Measurements from ENCODE around the gene CARMIL1. TPM values are rescaled to one million over a fixed set of nuclear protein-coding genes. Genes with fewer than 3 reads are reported as not detected.

The CARMIL1 gene
- total and polyA plus RNA-seq, 10 of the 15 experiments (the other 5 are each of a cell fraction or from before 2014, with no cell fraction given): 6.4 to 18.1 (median 10.3) TPM

DNA sequence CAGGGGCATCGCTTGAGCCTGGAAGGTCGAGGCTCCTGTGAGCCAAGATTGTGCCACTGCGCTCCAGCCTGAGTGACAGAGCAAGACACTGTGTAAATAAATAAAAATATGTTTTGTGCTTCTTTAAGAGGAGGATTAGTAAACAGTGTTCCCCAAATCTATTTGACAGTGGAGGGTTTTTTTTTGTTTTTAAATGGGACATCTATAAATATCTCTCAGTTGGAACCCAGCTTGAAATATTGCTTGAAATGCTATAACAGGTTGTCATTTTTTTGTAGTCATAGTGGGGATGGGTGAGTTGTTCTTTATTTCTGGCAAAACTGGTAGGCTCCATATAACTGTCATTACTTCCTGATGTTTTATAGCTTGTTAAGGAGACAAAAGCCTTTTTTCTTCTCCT is 54.3 kb downstream of the CARMIL1 start:
- peaks cover 7% of the 10 kb centered on the region for H3K4me1 ChIP-seq (ENCODE audit: control insufficient read depth, insufficient read depth, low read length)
- peak; percentile 54 for FAIRE-seq
- TF ChIP-seq PML (IDR thresholded peaks at IDR 0.05; ENCODE audit: low read length): no peak
- no peak for TF ChIP-seq MTA3 (IDR thresholded peaks at IDR 0.05; ENCODE audit: borderline replicate concordance, low read length)
- no peak for TF ChIP-seq ZNF24 (IDR thresholded peaks at IDR 0.05)
- no peak for TF ChIP-seq DPF2 (IDR thresholded peaks at IDR 0.05)
- no peak for TF ChIP-seq POU2F2 (IDR thresholded peaks at IDR 0.05; ENCODE audit: borderline replicate concordance, low read depth, low read length)
- TF ChIP-seq POLR2A (IDR thresholded peaks at IDR 0.05; ENCODE audit: low read depth, low read length): no peak
- TF ChIP-seq, protein P1, sequence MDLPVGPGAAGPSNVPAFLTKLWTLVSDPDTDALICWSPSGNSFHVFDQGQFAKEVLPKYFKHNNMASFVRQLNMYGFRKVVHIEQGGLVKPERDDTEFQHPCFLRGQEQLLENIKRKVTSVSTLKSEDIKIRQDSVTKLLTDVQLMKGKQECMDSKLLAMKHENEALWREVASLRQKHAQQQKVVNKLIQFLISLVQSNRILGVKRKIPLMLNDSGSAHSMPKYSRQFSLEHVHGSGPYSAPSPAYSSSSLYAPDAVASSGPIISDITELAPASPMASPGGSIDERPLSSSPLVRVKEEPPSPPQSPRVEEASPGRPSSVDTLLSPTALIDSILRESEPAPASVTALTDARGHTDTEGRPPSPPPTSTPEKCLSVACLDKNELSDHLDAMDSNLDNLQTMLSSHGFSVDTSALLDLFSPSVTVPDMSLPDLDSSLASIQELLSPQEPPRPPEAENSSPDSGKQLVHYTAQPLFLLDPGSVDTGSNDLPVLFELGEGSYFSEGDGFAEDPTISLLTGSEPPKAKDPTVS (IDR thresholded peaks at IDR 0.05; ENCODE audit: low read depth, low read length): no peak
- no peak for TF ChIP-seq KLF5 (IDR thresholded peaks at IDR 0.05; ENCODE audit: partially characterized antibody)
- no peak for TF ChIP-seq RCOR1 (conservative IDR thresholded peaks at IDR 0.05; ENCODE audit: low read depth, low read length)
- no peak for TF ChIP-seq ATF7 (IDR thresholded peaks at IDR 0.05; ENCODE audit: low read depth)
- TF ChIP-seq RBBP5 (conservative IDR thresholded peaks at IDR 0.05): no peak
- no peak for TF ChIP-seq EGR1 (IDR thresholded peaks at IDR 0.05; ENCODE audit: borderline replicate concordance in 1 of 2, low read depth in 2 of 2, low read length in 2 of 2)
- TF ChIP-seq RELA (IDR thresholded peaks at IDR 0.05; ENCODE audit: borderline replicate concordance, partially characterized antibody): no peak
- TF ChIP-seq NFXL1 (IDR thresholded peaks at IDR 0.05; ENCODE audit: borderline replicate concordance): no peak
- TF ChIP-seq, protein P2, sequence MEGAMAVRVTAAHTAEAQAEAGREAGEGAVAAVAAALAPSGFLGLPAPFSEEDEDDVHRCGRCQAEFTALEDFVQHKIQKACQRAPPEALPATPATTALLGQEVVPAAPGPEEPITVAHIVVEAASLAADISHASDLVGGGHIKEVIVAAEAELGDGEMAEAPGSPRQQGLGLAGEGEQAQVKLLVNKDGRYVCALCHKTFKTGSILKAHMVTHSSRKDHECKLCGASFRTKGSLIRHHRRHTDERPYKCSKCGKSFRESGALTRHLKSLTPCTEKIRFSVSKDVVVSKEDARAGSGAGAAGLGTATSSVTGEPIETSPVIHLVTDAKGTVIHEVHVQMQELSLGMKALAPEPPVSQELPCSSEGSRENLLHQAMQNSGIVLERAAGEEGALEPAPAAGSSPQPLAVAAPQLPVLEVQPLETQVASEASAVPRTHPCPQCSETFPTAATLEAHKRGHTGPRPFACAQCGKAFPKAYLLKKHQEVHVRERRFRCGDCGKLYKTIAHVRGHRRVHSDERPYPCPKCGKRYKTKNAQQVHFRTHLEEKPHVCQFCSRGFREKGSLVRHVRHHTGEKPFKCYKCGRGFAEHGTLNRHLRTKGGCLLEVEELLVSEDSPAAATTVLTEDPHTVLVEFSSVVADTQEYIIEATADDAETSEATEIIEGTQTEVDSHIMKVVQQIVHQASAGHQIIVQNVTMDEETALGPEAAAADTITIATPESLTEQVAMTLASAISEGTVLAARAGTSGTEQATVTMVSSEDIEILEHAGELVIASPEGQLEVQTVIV (IDR thresholded peaks at IDR 0.05; ENCODE audit: borderline replicate concordance, partially characterized antibody): no peak
- no peak for TF ChIP-seq STAT1 (conservative IDR thresholded peaks at IDR 0.05)
- no peak for TF ChIP-seq HDAC2 (IDR thresholded peaks at IDR 0.05)
- no peak for TF ChIP-seq ZNF217 (IDR thresholded peaks at IDR 0.05)
- no peak for TF ChIP-seq BHLHE40 (IDR thresholded peaks at IDR 0.05; ENCODE audit: borderline replicate concordance in 1 of 2, low read depth in 2 of 2, low read length in 1 of 2)
- ChIA-PET RAD21 (ENCODE audit: unreplicated experiment) (interaction anchor here (2.3 to 4.9 kb wide), 5 partner anchors 34 to 157 kb away, joined by 11 to 21 read pairs (median 13); partner anchors contain the start of gene CARMIL1), POLR2A (interaction anchor here (1.2 to 1.9 kb wide), 3 partner anchors 34 to 72 kb away, joined by 4 to 10 read pairs (median 5); no protein-coding TSS in a partner anchor), CTCF (interaction anchor here (0.8 to 1.5 kb wide), 5 partner anchors 25 to 54 kb away, joined by 3 to 6 read pairs (median 4); partner anchors contain the start of gene CARMIL1), SMC1A (ENCODE audit: uncharacterized antibody, unreplicated experiment) (interaction anchor here (1.3 to 4.5 kb wide), 9 partner anchors 9 to 157 kb away, joined by 3 to 29 read pairs (median 11); partner anchors contain the start of gene CARMIL1)
- H2AFZ ChIP-seq (ENCODE audit: control insufficient read depth, low read depth, low read length): no peak overlapping the region
- H3K9me3 ChIP-seq (replicated peaks; ENCODE audit: control insufficient read depth, insufficient read depth, low read length): no peaks in the 10 kb centered on the region
- intact Hi-C loops (cut with micrococcal nuclease; ENCODE audit: unreplicated experiment) (no loop called here), in situ Hi-C loops (cut with MboI) (no loop called here)
- WGBS (ENCODE audit: insufficient coverage, insufficient replicate concordance, low lambda C conversion rate, missing lambda C conversion rate): 43% methylated on average over 3 of the region's 3 CpGs
- BruUV-seq (replicated peaks): no TSS peak
- no peaks in the 10 kb centered on the region for H3K27me3 ChIP-seq (replicated peaks in 1 of 2; ENCODE audit: control insufficient read depth in 2 of 2, insufficient read depth in 2 of 2, low read length in 1 of 2)
- H3K27ac ChIP-seq (ENCODE audit: control insufficient read depth, insufficient read depth): no peak overlapping the region
- no peak for DNase-seq (ENCODE audit: low read depth, low spot score)
- ATAC-seq: no peak
- no peaks in the 10 kb centered on the region for H3K36me3 ChIP-seq (ENCODE audit: control insufficient read depth in 2 of 2, insufficient read depth in 2 of 2, low read length in 1 of 2)
- H4K20me1 ChIP-seq (ENCODE audit: control insufficient read depth, insufficient read depth): no peaks in the 10 kb centered on the region
- no peak overlapping the region for H3K4me3 ChIP-seq
- no peak overlapping the region for H3K9ac ChIP-seq (ENCODE audit: control insufficient read depth, insufficient read depth, low read length)
- H3K79me2 ChIP-seq (ENCODE audit: control insufficient read depth, insufficient read depth, low read length): peaks cover 2% of the 10 kb centered on the region
- H3K4me2 ChIP-seq (ENCODE audit: control insufficient read depth, insufficient read depth): no peak overlapping the region
